Right renal cortex interstitium (tissue), 3 donors: ENCODE measurements around the gene ARMC9. TPM values are rescaled to one million over a fixed set of nuclear protein-coding genes. Genes with fewer than 3 reads are reported as not detected.
A peak's percentile ranks its signal among the peaks of the same experiment; 100 is the strongest.
"Not testable (repeated sequence)": the region's sequence is repeated elsewhere in the genome, so short reads cannot be mapped to it uniquely, and the experiment has no call there.

Experiments used
- DNase-seq, 3 donors: peaks; one replicate each; pipeline ENCODE4 v3.0.0-alpha.2; 2013; ENCODE audit warnings: low read depth in 3 of 3, low spot score in 2 of 3
- polyA plus RNA-seq, 3 donors: library from polyadenylated mRNA; unstranded; fragments of 120-200 nt; gene quantifications; one replicate each; pipeline ENCODE4 v1.2.1, GENCODE V29; 2013; ENCODE audit not compliant: insufficient read length in 3 of 3

ARMC9 gene
- polyA plus RNA-seq, 3 donors = 24.1 to 29.2 (median 26.5) TPM

- DNase-seq = not testable (repeated sequence)
Measured at GRCh38 chr2:231405601-231406367, 207.4 kb downstream of the ARMC9 start.

- DNase-seq = not testable (repeated sequence)
Measured at GRCh38 chr2:231407686-231408085, 209.3 kb downstream of the ARMC9 start.

GRCh38 chr2:231408304-231408703 lies 209.9 kb downstream of the ARMC9 start:
- DNase-seq = not testable (repeated sequence)

GRCh38 chr2:231409776-231410175 lies 211.3 kb downstream of the ARMC9 start:
- no peak for DNase-seq

- DNase-seq = no peak
Measured at GRCh38 chr2:231410293-231411004, 212.0 kb downstream of the ARMC9 start.

- DNase-seq = no peak
Measured at GRCh38 chr2:231411237-231411636, 212.8 kb downstream of the ARMC9 start.

GRCh38 chr2:231411831-231412617 lies 213.6 kb downstream of the ARMC9 start:
- DNase-seq = peak; percentile 66 to 74 (median 73)

- DNase-seq = no peak
Measured at GRCh38 chr2:231412618-231412963, 214.2 kb downstream of the ARMC9 start.

GRCh38 chr2:231413456-231413855 lies 215.0 kb downstream of the ARMC9 start:
- DNase-seq = no peak

GRCh38 chr2:231413921-231414476 lies 215.6 kb downstream of the ARMC9 start:
- no peak for DNase-seq

- DNase-seq = no peak
Measured at GRCh38 chr2:231415029-231415428, 216.6 kb downstream of the ARMC9 start.

GRCh38 chr2:231418820-231419640 lies 220.6 kb downstream of the ARMC9 start:
- no peak for DNase-seq

- no peak for DNase-seq
Measured at GRCh38 chr2:231421051-231421580, 222.7 kb downstream of the ARMC9 start.

- DNase-seq = no peak
Measured at GRCh38 chr2:231422056-231422455, 223.6 kb downstream of the ARMC9 start.

GRCh38 chr2:231423176-231423575 lies 224.7 kb downstream of the ARMC9 start:
- DNase-seq = no peak

Other genes starting within 250 kb of the ARMC9 start
- gene SPATA3, start 202.5 kb upstream of the ARMC9 start, polyA plus RNA-seq = not detected
- gene C2orf72, start 161.1 kb upstream of the ARMC9 start, polyA plus RNA-seq = 1 to 10 TPM; 3.1 to 4.2 (median 3.2) TPM
- 100 to 1,000 TPM; 107 to 113 (median 109) TPM for gene PSMD1, start 141.8 kb upstream of the ARMC9 start, polyA plus RNA-seq
- gene HTR2B, start 73.6 kb upstream of the ARMC9 start, polyA plus RNA-seq = 10 to 100 TPM; 15.6 to 25.3 (median 17.2) TPM
- 1 to 10 TPM; 2.5 to 3.4 (median 2.8) TPM for gene B3GNT7, start 197.1 kb downstream of the ARMC9 start, polyA plus RNA-seq